ENCODE measurements around the gene APOL1. TPM values are rescaled to one million over a fixed set of nuclear protein-coding genes. Genes with fewer than 3 reads are reported as not detected.

The APOL1 gene
- total and polyA plus RNA-seq, 2 of the 4 experiments (the other 2 are of a cell fraction) = 0.36 to 0.77 TPM

- Histone ChIP-seq H3K4me2 (ENCODE audit: low read depth, low read length) (no peak overlapping the region), H3K4me3 (ENCODE audit: insufficient read depth, low read depth, low read length) (no peak overlapping the region), H3K18ac (ENCODE audit: low read depth, low read length) (no peak overlapping the region), H2BK20ac (ENCODE audit: low read depth, low read length) (no peak overlapping the region), H3K4me1 (ENCODE audit: control insufficient read depth, insufficient read depth, low read length) (no peaks in the 10 kb centered on the region), H3K9me1 (ENCODE audit: insufficient read depth, low read length) (no peaks in the 10 kb centered on the region), H4K5ac (ENCODE audit: low read depth, low read length) (no peak overlapping the region), H3K36me3 (ENCODE audit: control insufficient read depth, insufficient read depth, low read length) (no peaks in the 10 kb centered on the region), H2BK5ac (ENCODE audit: low read depth, low read length, poor library complexity, severe bottlenecking) (no peak overlapping the region), H3K56ac (ENCODE audit: extremely low read depth, insufficient read depth, low read length) (no peak overlapping the region), H2BK120ac (ENCODE audit: low read depth, low read length) (no peak overlapping the region), H3K23ac (ENCODE audit: low read depth, low read length) (no peak overlapping the region), H4K91ac (ENCODE audit: insufficient read depth, low read depth, low read length) (no peak overlapping the region), H3K9ac (ENCODE audit: low read depth, low read length) (no peak overlapping the region), H2AFZ (replicated peaks; ENCODE audit: low read length, poor library complexity) (no peak overlapping the region), H3K27ac (ENCODE audit: insufficient read depth, low read length) (no peak overlapping the region), H3K4ac (ENCODE audit: low read depth, low read length) (no peak overlapping the region), H2AK5ac (ENCODE audit: low read depth, low read length) (no peak overlapping the region), H2AK9ac (replicated peaks; ENCODE audit: low read depth, low read length, poor library complexity) (no peak overlapping the region), H4K20me1 (ENCODE audit: insufficient read depth, low read length) (no peaks in the 10 kb centered on the region), H3K27me3 (ENCODE audit: control insufficient read depth, insufficient read depth, low read length) (no peaks in the 10 kb centered on the region), H3K9me3 (ENCODE audit: control insufficient read depth, insufficient read depth, low read length) (no peaks in the 10 kb centered on the region), H2BK15ac (ENCODE audit: low read depth, low read length) (no peak overlapping the region), H3K79me1 (ENCODE audit: low read depth in 1 of 2, low read length in 2 of 2) (no peaks in the 10 kb centered on the region), H4K8ac (ENCODE audit: low read depth in 2 of 2, low read length in 2 of 2) (no peak overlapping the region), H3K14ac (replicated peaks; ENCODE audit: low read depth, low read length) (no peak overlapping the region)
- BruUV-seq (replicated peaks) = no TSS peak
- POLR2A ChIA-PET (ENCODE audit: unreplicated experiment) = no interaction called here
- in situ Hi-C loops (cut with MboI; ENCODE audit: low sequenced_read_pairs) (no loop called here), dilution Hi-C loops (cut with HindIII; ENCODE audit: low sequenced_read_pairs, unreplicated experiment) (no loop called here), intact Hi-C loops (cut with micrococcal nuclease) (no loop called here)
- CTCF ChIA-PET = no interaction called here
- no CpG with 5 or more reads among the region's 4 CpGs for WGBS, 2 experiments (ENCODE audit: extremely low coverage in 2 of 2, insufficient read length in 1 of 2)
- DNase-seq (no peak), ATAC-seq (ENCODE audit: low read depth) (no peak)
- TF ChIP-seq, protein P1, sequence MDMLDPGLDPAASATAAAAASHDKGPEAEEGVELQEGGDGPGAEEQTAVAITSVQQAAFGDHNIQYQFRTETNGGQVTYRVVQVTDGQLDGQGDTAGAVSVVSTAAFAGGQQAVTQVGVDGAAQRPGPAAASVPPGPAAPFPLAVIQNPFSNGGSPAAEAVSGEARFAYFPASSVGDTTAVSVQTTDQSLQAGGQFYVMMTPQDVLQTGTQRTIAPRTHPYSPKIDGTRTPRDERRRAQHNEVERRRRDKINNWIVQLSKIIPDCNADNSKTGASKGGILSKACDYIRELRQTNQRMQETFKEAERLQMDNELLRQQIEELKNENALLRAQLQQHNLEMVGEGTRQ (IDR thresholded peaks at IDR 0.05; ENCODE audit: low read depth, low read length) = no peak
- TF ChIP-seq CEBPB (IDR thresholded peaks at IDR 0.05; ENCODE audit: low read depth, low read length) (no peak), RFX5 (IDR thresholded peaks at IDR 0.05; ENCODE audit: low read depth, low read length) (no peak), CHD1 (IDR thresholded peaks at IDR 0.05; ENCODE audit: low read depth, low read length) (no peak), MAZ (IDR thresholded peaks at IDR 0.05; ENCODE audit: borderline replicate concordance, low read depth, low read length) (no peak), FOS (IDR thresholded peaks at IDR 0.05; ENCODE audit: low read depth, low read length) (no peak), RCOR1 (IDR thresholded peaks at IDR 0.05; ENCODE audit: insufficient replicate concordance, low read length) (no peak), NFE2L2 (IDR thresholded peaks at IDR 0.05; ENCODE audit: low read depth, low read length) (no peak), RAD21 (IDR thresholded peaks at IDR 0.05; ENCODE audit: low read length) (no peak), MXI1 (IDR thresholded peaks at IDR 0.05; ENCODE audit: borderline replicate concordance, low read depth, low read length) (no peak), POLR2A (IDR thresholded peaks at IDR 0.05; ENCODE audit: low read depth, low read length) (no peak)
- TF ChIP-seq, protein P2, sequence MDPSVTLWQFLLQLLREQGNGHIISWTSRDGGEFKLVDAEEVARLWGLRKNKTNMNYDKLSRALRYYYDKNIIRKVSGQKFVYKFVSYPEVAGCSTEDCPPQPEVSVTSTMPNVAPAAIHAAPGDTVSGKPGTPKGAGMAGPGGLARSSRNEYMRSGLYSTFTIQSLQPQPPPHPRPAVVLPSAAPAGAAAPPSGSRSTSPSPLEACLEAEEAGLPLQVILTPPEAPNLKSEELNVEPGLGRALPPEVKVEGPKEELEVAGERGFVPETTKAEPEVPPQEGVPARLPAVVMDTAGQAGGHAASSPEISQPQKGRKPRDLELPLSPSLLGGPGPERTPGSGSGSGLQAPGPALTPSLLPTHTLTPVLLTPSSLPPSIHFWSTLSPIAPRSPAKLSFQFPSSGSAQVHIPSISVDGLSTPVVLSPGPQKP (IDR thresholded peaks at IDR 0.05; ENCODE audit: borderline replicate concordance, low read depth, low read length) = no peak
These were observed 7.1 kb upstream of the APOL1 start for GRCh38 chr22:36245805-36246356.

Data from IMR-90 (cell line).